HEK293 (cell line): ENCODE results near the gene FOXN3.

Experiments used
- CTCF ChIP-seq: fragments of 450-650 bp; formaldehyde crosslinking; IDR thresholded peaks from 2 replicates; pipeline ENCODE4 v1.5.1; 2016; ENCODE audit warnings: missing biosample characterization, missing genetic modification characterization
- SALL2 ChIP-seq: fragments of 450-650 bp; formaldehyde crosslinking; IDR thresholded peaks from 2 replicates; pipeline ENCODE4 v1.5.0; 2017; ENCODE audit warnings: missing biosample characterization, mild to moderate bottlenecking, missing genetic modification characterization, borderline replicate concordance
- TRIM28 ChIP-seq: IDR thresholded peaks from 2 replicates; pipeline ENCODE4 v1.6.1; 2011; ENCODE audit warnings: low read length, control low read depth, borderline replicate concordance
- YY1 ChIP-seq: fragments of 450-650 bp; formaldehyde crosslinking; IDR thresholded peaks from 2 replicates; pipeline ENCODE4 v1.5.1; 2018; ENCODE audit warnings: missing biosample characterization, missing genetic modification characterization
- ZFP3 ChIP-seq: fragments of 450-650 bp; formaldehyde crosslinking; IDR thresholded peaks from 2 replicates; pipeline ENCODE4 v1.5.1; 2016; ENCODE audit warnings: low read depth, missing biosample characterization, missing genetic modification characterization
- ZNF175 ChIP-seq: fragments of 450-650 bp; formaldehyde crosslinking; IDR thresholded peaks from 2 replicates; pipeline ENCODE4 v1.5.1; 2016; ENCODE audit warnings: missing biosample characterization, missing genetic modification characterization
- ZNF416 ChIP-seq: fragments of 450-650 bp; formaldehyde crosslinking; IDR thresholded peaks from 2 replicates; pipeline ENCODE4 v1.5.1; 2016; ENCODE audit warnings: missing biosample characterization, missing genetic modification characterization
- ZNF596 ChIP-seq: fragments of 450-650 bp; IDR thresholded peaks from 2 replicates; pipeline ENCODE4 v1.5.0; 2018; ENCODE audit warnings: missing biosample characterization, mild to moderate bottlenecking, missing genetic modification characterization, moderate library complexity
- ZNF600 ChIP-seq: fragments of 450-650 bp; formaldehyde crosslinking; IDR thresholded peaks from 2 replicates; pipeline ENCODE4 v1.5.1; 2016; ENCODE audit warnings: missing biosample characterization, missing genetic modification characterization
- TF ChIP-seq, protein P1 (sequence below): fragments of 450-650 bp; formaldehyde crosslinking; conservative IDR thresholded peaks from 2 replicates; pipeline ENCODE4 v1.5.1; 2016; ENCODE audit warnings: low read depth, missing biosample characterization, missing genetic modification characterization
- TF ChIP-seq, protein P2 (sequence below): fragments of 450-650 bp; formaldehyde crosslinking; IDR thresholded peaks from 2 replicates; pipeline ENCODE4 v1.5.1; 2016; ENCODE audit warnings: missing biosample characterization, missing genetic modification characterization

DNA sequence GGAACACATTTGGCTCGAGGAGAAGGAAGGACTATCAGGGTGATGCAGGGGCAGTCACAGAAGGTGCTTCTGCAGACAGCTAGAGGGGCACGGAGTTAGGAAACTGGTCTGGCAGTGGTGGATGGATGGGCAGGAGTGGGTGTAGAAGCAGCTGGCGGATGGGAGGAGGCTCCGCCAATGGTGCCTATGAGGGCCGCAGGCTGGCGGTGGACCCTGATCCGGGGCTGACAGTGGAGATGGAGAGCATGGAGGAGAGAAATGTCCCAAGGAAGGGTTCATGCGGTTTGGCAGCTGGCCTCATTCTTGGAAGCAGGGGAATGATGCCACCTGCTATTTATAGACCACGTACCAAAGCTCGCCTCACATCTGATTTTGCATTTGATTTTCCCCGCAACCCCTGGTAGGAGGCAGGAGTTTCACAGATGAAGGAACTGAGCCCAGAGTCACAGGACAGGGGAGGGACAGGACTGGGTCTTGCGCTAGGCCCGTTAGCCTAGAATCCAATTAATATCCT lies 237.1 kb downstream of the FOXN3 start:
- no peak for TF ChIP-seq CTCF (tag by site-specific recombination)
- TF ChIP-seq ZNF175 (tag by site-specific recombination) = no peak
- TF ChIP-seq ZNF600 (tag by site-specific recombination) = no peak
- TF ChIP-seq, protein P1, sequence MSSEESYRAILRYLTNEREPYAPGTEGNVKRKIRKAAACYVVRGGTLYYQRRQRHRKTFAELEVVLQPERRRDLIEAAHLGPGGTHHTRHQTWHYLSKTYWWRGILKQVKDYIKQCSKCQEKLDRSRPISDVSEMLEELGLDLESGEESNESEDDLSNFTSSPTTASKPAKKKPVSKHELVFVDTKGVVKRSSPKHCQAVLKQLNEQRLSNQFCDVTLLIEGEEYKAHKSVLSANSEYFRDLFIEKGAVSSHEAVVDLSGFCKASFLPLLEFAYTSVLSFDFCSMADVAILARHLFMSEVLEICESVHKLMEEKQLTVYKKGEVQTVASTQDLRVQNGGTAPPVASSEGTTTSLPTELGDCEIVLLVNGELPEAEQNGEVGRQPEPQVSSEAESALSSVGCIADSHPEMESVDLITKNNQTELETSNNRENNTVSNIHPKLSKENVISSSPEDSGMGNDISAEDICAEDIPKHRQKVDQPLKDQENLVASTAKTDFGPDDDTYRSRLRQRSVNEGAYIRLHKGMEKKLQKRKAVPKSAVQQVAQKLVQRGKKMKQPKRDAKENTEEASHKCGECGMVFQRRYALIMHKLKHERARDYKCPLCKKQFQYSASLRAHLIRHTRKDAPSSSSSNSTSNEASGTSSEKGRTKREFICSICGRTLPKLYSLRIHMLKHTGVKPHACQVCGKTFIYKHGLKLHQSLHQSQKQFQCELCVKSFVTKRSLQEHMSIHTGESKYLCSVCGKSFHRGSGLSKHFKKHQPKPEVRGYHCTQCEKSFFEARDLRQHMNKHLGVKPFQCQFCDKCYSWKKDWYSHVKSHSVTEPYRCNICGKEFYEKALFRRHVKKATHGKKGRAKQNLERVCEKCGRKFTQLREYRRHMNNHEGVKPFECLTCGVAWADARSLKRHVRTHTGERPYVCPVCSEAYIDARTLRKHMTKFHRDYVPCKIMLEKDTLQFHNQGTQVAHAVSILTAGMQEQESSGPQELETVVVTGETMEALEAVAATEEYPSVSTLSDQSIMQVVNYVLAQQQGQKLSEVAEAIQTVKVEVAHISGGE (tag by site-specific recombination) = no peak
- TF ChIP-seq ZNF416 (tag by site-specific recombination) = no peak
- no peak for TF ChIP-seq SALL2
- no peak for TF ChIP-seq YY1
- no peak for TF ChIP-seq TRIM28
- TF ChIP-seq, protein P2, sequence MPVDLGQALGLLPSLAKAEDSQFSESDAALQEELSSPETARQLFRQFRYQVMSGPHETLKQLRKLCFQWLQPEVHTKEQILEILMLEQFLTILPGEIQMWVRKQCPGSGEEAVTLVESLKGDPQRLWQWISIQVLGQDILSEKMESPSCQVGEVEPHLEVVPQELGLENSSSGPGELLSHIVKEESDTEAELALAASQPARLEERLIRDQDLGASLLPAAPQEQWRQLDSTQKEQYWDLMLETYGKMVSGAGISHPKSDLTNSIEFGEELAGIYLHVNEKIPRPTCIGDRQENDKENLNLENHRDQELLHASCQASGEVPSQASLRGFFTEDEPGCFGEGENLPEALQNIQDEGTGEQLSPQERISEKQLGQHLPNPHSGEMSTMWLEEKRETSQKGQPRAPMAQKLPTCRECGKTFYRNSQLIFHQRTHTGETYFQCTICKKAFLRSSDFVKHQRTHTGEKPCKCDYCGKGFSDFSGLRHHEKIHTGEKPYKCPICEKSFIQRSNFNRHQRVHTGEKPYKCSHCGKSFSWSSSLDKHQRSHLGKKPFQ (tag by site-specific recombination) = no peak
- TF ChIP-seq ZFP3 (tag by site-specific recombination) = no peak
- no peak for TF ChIP-seq ZNF596
